Measurements from ENCODE around the gene WFDC10A. TPM values are rescaled to one million over a fixed set of nuclear protein-coding genes. Genes with fewer than 3 reads are reported as not detected.

WFDC10A gene
- total RNA-seq, 1 donor from 2014 or later = not detected

- Histone ChIP-seq H3K4me3 (ENCODE audit: low read depth, low read length) (no peak within 1 kb of the TSS), H3K27me3 (ENCODE audit: control insufficient read depth, insufficient read depth, low read length) (no peaks in the 10 kb centered on the region), H3K36me3 (ENCODE audit: control insufficient read depth, insufficient read depth, low read length) (no peaks in the 10 kb centered on the region)
- no peak for DNase-seq (ENCODE audit: low read depth)
- no peak for FAIRE-seq
- TF ChIP-seq CTCF (IDR thresholded peaks at IDR 0.05; ENCODE audit: insufficient read depth, low read length, severe bottlenecking) = no peak
Observed at GRCh38 chr20:45670139-45670538, 40.6 kb downstream of the WFDC10A start, which contains the start of gene WFDC11. Gene WFDC11, minus strand, starts transcription at chr20:45670239. Its CDS starts 19,639 bp downstream, at chr20:45650600.

GRCh38 chr20:45672765-45673164 lies 43.2 kb downstream of the WFDC10A start:
- Histone ChIP-seq H3K36me3 (ENCODE audit: control insufficient read depth, insufficient read depth, low read length) (no peaks in the 10 kb centered on the region), H3K4me3 (ENCODE audit: low read depth, low read length) (no peak overlapping the region), H3K27me3 (ENCODE audit: control insufficient read depth, insufficient read depth, low read length) (no peaks in the 10 kb centered on the region)
- DNase-seq (ENCODE audit: low read depth) (no peak), FAIRE-seq (no peak)
- TF ChIP-seq CTCF (IDR thresholded peaks at IDR 0.05; ENCODE audit: insufficient read depth, low read length, severe bottlenecking) = no peak

- DNase-seq (ENCODE audit: low read depth) (no peak), FAIRE-seq (no peak)
- Histone ChIP-seq H3K27me3 (ENCODE audit: control insufficient read depth, insufficient read depth, low read length) (peaks cover 2% of the 10 kb centered on the region), H3K36me3 (ENCODE audit: control insufficient read depth, insufficient read depth, low read length) (no peaks in the 10 kb centered on the region), H3K4me3 (ENCODE audit: low read depth, low read length) (no peak overlapping the region)
- TF ChIP-seq CTCF (IDR thresholded peaks at IDR 0.05; ENCODE audit: insufficient read depth, low read length, severe bottlenecking) = no peak
Observed at GRCh38 chr20:45679650-45680049, 50.1 kb downstream of the WFDC10A start.

Other genes with a start within 250 kb of the WFDC10A start
- gene DBNDD2, start 221.4 kb upstream of the WFDC10A start, total RNA-seq = 12.9 and 18.2 TPM in 2 replicates
- 14.7 and 20.1 TPM in 2 replicates for gene PIGT, start 213.6 kb upstream of the WFDC10A start, total RNA-seq
- not detected in 2 replicates for gene WFDC2, start 160.0 kb upstream of the WFDC10A start, total RNA-seq
- not detected in 2 replicates for gene SPINT3, start 114.1 kb upstream of the WFDC10A start, total RNA-seq
- gene WFDC6, start 90.3 kb upstream of the WFDC10A start, total RNA-seq = not detected in 2 replicates
- gene EPPIN, start 82.3 kb upstream of the WFDC10A start, total RNA-seq = not detected in 2 replicates
- gene WFDC8, start 50.5 kb upstream of the WFDC10A start, total RNA-seq = not detected in 2 replicates
- gene WFDC9, start 1.5 kb downstream of the WFDC10A start, total RNA-seq = not detected in 2 replicates
- gene WFDC11, start 40.5 kb downstream of the WFDC10A start, total RNA-seq = not detected in 2 replicates
- not detected in 2 replicates for gene WFDC13, start 72.3 kb downstream of the WFDC10A start, total RNA-seq
- gene WFDC10B, start 75.3 kb downstream of the WFDC10A start, total RNA-seq = not detected in 2 replicates
- not detected in 2 replicates for gene SPINT4, start 92.6 kb downstream of the WFDC10A start, total RNA-seq
- gene WFDC3, start 162.1 kb downstream of the WFDC10A start, total RNA-seq = not detected in 2 replicates
- gene DNTTIP1, start 162.2 kb downstream of the WFDC10A start, total RNA-seq = 13.4 and 14.1 TPM in 2 replicates
- 0.26 and 1.8 TPM in 2 replicates for gene UBE2C, start 182.9 kb downstream of the WFDC10A start, total RNA-seq
- 0.38 TPM in 1 of 2 replicates, not detected in the other for gene TNNC2, start 197.6 kb downstream of the WFDC10A start, total RNA-seq
- 6.8 and 15.5 TPM in 2 replicates for gene SNX21, start 204.1 kb downstream of the WFDC10A start, total RNA-seq
- gene ACOT8, start 227.7 kb downstream of the WFDC10A start, total RNA-seq = 31.1 and 37.9 TPM in 2 replicates
- 2.9 and 3.7 TPM in 2 replicates for gene ZSWIM3, start 227.9 kb downstream of the WFDC10A start, total RNA-seq